Astrocyte (in vitro differentiated cells and primary cell): Measurements from ENCODE around the gene NDUFV3.
"Not testable (repeated sequence)": the region's sequence is repeated elsewhere in the genome, so short reads cannot be mapped to it uniquely, and the experiment has no call there.

Source experiments
- EZH2 ChIP-seq: IDR thresholded peaks from 2 replicates; pipeline ENCODE4 v1.6.1; 2012; ENCODE audit warnings: mild to moderate bottlenecking, low read length, inconsistent platforms; ENCODE audit not compliant: insufficient read depth
- TF ChIP-seq, protein P1 (sequence below): IDR thresholded peaks from 2 replicates; pipeline ENCODE4 v1.5.1; 2011; ENCODE audit warnings: low read depth, mild to moderate bottlenecking, inconsistent platforms, low read length, moderate library complexity; ENCODE audit not compliant: insufficient read depth

GRCh38 chr21:42949094-42949755 is 56.1 kb downstream of the NDUFV3 start:
- not testable (repeated sequence) for TF ChIP-seq EZH2
- TF ChIP-seq, protein P1, sequence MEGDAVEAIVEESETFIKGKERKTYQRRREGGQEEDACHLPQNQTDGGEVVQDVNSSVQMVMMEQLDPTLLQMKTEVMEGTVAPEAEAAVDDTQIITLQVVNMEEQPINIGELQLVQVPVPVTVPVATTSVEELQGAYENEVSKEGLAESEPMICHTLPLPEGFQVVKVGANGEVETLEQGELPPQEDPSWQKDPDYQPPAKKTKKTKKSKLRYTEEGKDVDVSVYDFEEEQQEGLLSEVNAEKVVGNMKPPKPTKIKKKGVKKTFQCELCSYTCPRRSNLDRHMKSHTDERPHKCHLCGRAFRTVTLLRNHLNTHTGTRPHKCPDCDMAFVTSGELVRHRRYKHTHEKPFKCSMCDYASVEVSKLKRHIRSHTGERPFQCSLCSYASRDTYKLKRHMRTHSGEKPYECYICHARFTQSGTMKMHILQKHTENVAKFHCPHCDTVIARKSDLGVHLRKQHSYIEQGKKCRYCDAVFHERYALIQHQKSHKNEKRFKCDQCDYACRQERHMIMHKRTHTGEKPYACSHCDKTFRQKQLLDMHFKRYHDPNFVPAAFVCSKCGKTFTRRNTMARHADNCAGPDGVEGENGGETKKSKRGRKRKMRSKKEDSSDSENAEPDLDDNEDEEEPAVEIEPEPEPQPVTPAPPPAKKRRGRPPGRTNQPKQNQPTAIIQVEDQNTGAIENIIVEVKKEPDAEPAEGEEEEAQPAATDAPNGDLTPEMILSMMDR, result not testable (repeated sequence)
